ENCODE measurements around the gene REEP6. TPM values are rescaled to one million over a fixed set of nuclear protein-coding genes. Genes with fewer than 3 reads are reported as not detected.

The REEP6 gene
- total RNA-seq, 2 donors from 2014 or later, result 5.0 to 6.4 TPM

GRCh38 chr19:1466461-1467214, 24.3 kb upstream of the REEP6 start:
- intact Hi-C loops (cut with DNase I), result no loop called here
- no peak overlapping the region for H3K4me3 ChIP-seq
- H3K36me3 ChIP-seq, result no peaks in the 10 kb centered on the region
- no peak overlapping the region for H3K27ac ChIP-seq
- no peak for TF ChIP-seq CTCF (IDR thresholded peaks at IDR 0.05)
- peaks cover 37% of the 10 kb centered on the region for H3K4me1 ChIP-seq
- H3K9ac ChIP-seq (ENCODE audit: low read depth in 2 of 2, low read length in 2 of 2), result no peak overlapping the region
- DNase-seq, result no peak
- H3K27me3 ChIP-seq, result peaks cover 64% of the 10 kb centered on the region
- H3K9me3 ChIP-seq, result no peaks in the 10 kb centered on the region

- no peak overlapping the region for H3K27ac ChIP-seq
- no peak overlapping the region for H3K4me3 ChIP-seq
- TF ChIP-seq CTCF (IDR thresholded peaks at IDR 0.05), result no peak
- H3K9me3 ChIP-seq, result no peaks in the 10 kb centered on the region
- intact Hi-C loops (cut with DNase I), result no loop called here
- peaks cover 69% of the 10 kb centered on the region for H3K27me3 ChIP-seq
- no peak overlapping the region for H3K9ac ChIP-seq (ENCODE audit: low read depth in 2 of 2, low read length in 2 of 2)
- no peaks in the 10 kb centered on the region for H3K36me3 ChIP-seq
- no peak for DNase-seq
- peaks cover 37% of the 10 kb centered on the region for H3K4me1 ChIP-seq
Observed at GRCh38 chr19:1467215-1467489, 23.8 kb upstream of the REEP6 start.

GRCh38 chr19:1467490-1468273, 23.3 kb upstream of the REEP6 start:
- H3K27me3 ChIP-seq, result peaks cover 74% of the 10 kb centered on the region
- no peaks in the 10 kb centered on the region for H3K36me3 ChIP-seq
- intact Hi-C loops (cut with DNase I), result no loop called here
- H3K9ac ChIP-seq (ENCODE audit: low read depth in 2 of 2, low read length in 2 of 2), result no peak overlapping the region
- no peak for TF ChIP-seq CTCF (IDR thresholded peaks at IDR 0.05)
- H3K4me1 ChIP-seq, result peaks cover 37% of the 10 kb centered on the region
- H3K9me3 ChIP-seq, result no peaks in the 10 kb centered on the region
- DNase-seq, result no peak
- H3K4me3 ChIP-seq, result no peak overlapping the region
- H3K27ac ChIP-seq, result no peak overlapping the region

GRCh38 chr19:1468274-1468820, 22.6 kb upstream of the REEP6 start:
- TF ChIP-seq CTCF (IDR thresholded peaks at IDR 0.05), result no peak
- Histone ChIP-seq H3K36me3 (no peaks in the 10 kb centered on the region), H3K9me3 (no peaks in the 10 kb centered on the region), H3K4me3 (no peak overlapping the region), H3K4me1 (peaks cover 37% of the 10 kb centered on the region), H3K9ac (ENCODE audit: low read depth in 2 of 2, low read length in 2 of 2) (no peak overlapping the region), H3K27ac (no peak overlapping the region), H3K27me3 (peaks cover 81% of the 10 kb centered on the region)
- no peak for DNase-seq
- intact Hi-C loops (cut with DNase I), result no loop called here

GRCh38 chr19:1468821-1469254, 22.1 kb upstream of the REEP6 start:
- H3K36me3 ChIP-seq, result no peaks in the 10 kb centered on the region
- TF ChIP-seq CTCF (IDR thresholded peaks at IDR 0.05), result no peak
- no peak overlapping the region for H3K9ac ChIP-seq (ENCODE audit: low read depth in 2 of 2, low read length in 2 of 2)
- H3K27me3 ChIP-seq, result peaks cover 82% of the 10 kb centered on the region
- no peaks in the 10 kb centered on the region for H3K9me3 ChIP-seq
- H3K4me3 ChIP-seq, result no peak overlapping the region
- no peak for DNase-seq
- no peak overlapping the region for H3K27ac ChIP-seq
- intact Hi-C loops (cut with DNase I), result no loop called here
- H3K4me1 ChIP-seq, result peaks cover 37% of the 10 kb centered on the region

All from colonic mucosa (tissue), 4 donors.